Naive thymus-derived CD8-positive, alpha-beta T cell (primary cell): ENCODE results near the gene MUSK. TPM values are rescaled to one million over a fixed set of nuclear protein-coding genes. Genes with fewer than 3 reads are reported as not detected.
A peak's percentile ranks its signal among the peaks of the same experiment; 100 is the strongest.

Experiments
- ATAC-seq, 2 donors: fragments of 150-1000 bp; cut with Tn5 transposase in 1 of 2; sonication (Bioruptor Pico), chemical (Tn5 transposase) in 1 of 2; 1 replicate in 1 of 2; 2 replicates in 1 of 2; pipeline ENCODE4 v1.10.0; 2021; ENCODE audit warnings: mild to moderate bottlenecking in 2 of 2, moderate library complexity in 2 of 2
- POLR2A ChIA-PET: fragments of 350-600 bp; sonication (Branson Sonifier 250); formaldehyde crosslinking; loops from one replicate; lab custom pipeline; 2021; ENCODE audit warnings: antibody characterized with exemption; lab: Charles Lee
- DNase-seq, 10 donors: peaks; one replicate each; pipeline versions ENCODE4 v3.0.0 to v3.0.0-alpha.2; 2020 to 2022
- H3K27ac Mint-ChIP-seq, 10 donors: one replicate each; pipeline ENCODE4 v1.8.0; 2020 to 2022; ENCODE audit warnings: mild to moderate bottlenecking in 10 of 10, mixed read lengths in 10 of 10, moderate library complexity in 4 of 10, inconsistent platforms in 1 of 10
- H3K27me3 Mint-ChIP-seq, 5 donors: one replicate each; pipeline ENCODE4 v1.8.0; 2021 to 2022; ENCODE audit warnings: mixed read lengths in 5 of 5
- H3K36me3 Mint-ChIP-seq, 3 donors: one replicate each; pipeline ENCODE4 v1.8.0; 2020 to 2022; ENCODE audit warnings: mixed read lengths in 3 of 3, mild to moderate bottlenecking in 2 of 3, inconsistent platforms in 1 of 3
- H3K4me1 Mint-ChIP-seq, 4 donors: one replicate each; pipeline ENCODE4 v1.8.0; 2021 to 2022; ENCODE audit warnings: mixed read lengths in 4 of 4
- H3K4me3 Mint-ChIP-seq, 10 donors: one replicate each; pipeline ENCODE4 v1.8.0; 2020 to 2022; ENCODE audit warnings: mild to moderate bottlenecking in 10 of 10, mixed read lengths in 10 of 10, moderate library complexity in 6 of 10, inconsistent platforms in 1 of 10
- H3K9me3 Mint-ChIP-seq, 9 donors: one replicate each; pipeline ENCODE4 v1.8.0; 2020 to 2022; ENCODE audit warnings: mixed read lengths in 9 of 9, mild to moderate bottlenecking in 3 of 9, inconsistent platforms in 1 of 9, moderate library complexity in 1 of 9
- polyA plus RNA-seq, 3 donors: library from polyadenylated mRNA; unstranded; fragments of 300-500 nt; fragmentation: Illumina TruSeq; gene quantifications; one replicate each; pipeline ENCODE4 v1.2.3, GENCODE V29; 2021
- total RNA-seq, 8 experiments: library from RNA in 2 of 8; stranded (reverse) in 2 of 8; gene quantifications; one replicate each; pipeline ENCODE4 v1.2.3 and lab custom pipeline; 2021 to 2026

MUSK gene
- total RNA-seq, result not detected
- polyA plus RNA-seq, result not detected
- 0 reads per million in 6 experiments for total RNA-seq (lab: John Stamatoyannopoulos, UW)

GRCh38 chr9:110668570-110669167 lies at the start of gene MUSK:
MUSK (plus strand) TSS chr9:110668791; CDS start chr9:110668905, 114 bp downstream.
- H3K36me3 Mint-ChIP-seq, result no peaks in the 10 kb centered on the region
- H3K27ac Mint-ChIP-seq, result no peak within 1 kb of the TSS
- POLR2A ChIA-PET, result no interaction called here
- DNase-seq, result no peak
- H3K9me3 Mint-ChIP-seq, result no peaks in the 10 kb centered on the region
- H3K4me1 Mint-ChIP-seq, result no peaks in the 10 kb centered on the region
- no peak for ATAC-seq
- H3K27me3 Mint-ChIP-seq, result peaks cover 0 to 8% (median 2%) of the 10 kb centered on the region in 5 donors
- no peak within 1 kb of the TSS for H3K4me3 Mint-ChIP-seq

DNA sequence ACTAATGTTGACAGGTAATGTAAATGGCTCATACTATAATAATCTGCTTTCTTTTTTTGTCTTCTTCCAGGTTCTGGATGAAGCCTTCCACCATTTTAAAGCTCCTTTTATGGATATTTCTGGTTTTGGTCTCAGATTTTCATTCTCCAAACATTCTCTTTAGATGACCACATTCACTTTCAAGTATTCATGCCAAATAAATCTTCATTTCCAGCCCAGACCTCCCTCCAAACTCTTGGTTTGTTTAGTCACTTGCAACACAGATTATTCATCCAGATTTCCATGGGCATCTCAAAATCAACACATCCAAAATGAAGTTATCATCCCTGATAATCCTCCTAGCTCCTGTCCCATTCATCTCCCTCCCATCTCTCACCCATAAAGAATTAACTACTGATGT lies 48.8 kb upstream of the MUSK start:
- H3K9me3 Mint-ChIP-seq, result peaks cover 0 to 2% (median 0%) of the 10 kb centered on the region in 9 donors

GRCh38 chr9:110620726-110621125 lies 47.9 kb upstream of the MUSK start:
- POLR2A ChIA-PET, result no interaction called here
- ATAC-seq (no peak), DNase-seq (no peak)
- Mint-ChIP-seq H3K27ac (no peak overlapping the region), H3K36me3 (no peaks in the 10 kb centered on the region), H3K4me3 (no peak overlapping the region), H3K27me3 (peaks cover 0 to 2% (median 0%) of the 10 kb centered on the region in 5 donors), H3K4me1 (no peaks in the 10 kb centered on the region), H3K9me3 (peaks cover 0 to 2% (median 0%) of the 10 kb centered on the region in 9 donors)

More for the DNA sequence above, 48.8 kb upstream of the MUSK start:
- H3K4me3 Mint-ChIP-seq, result no peak overlapping the region
- POLR2A ChIA-PET, result no interaction called here
- ATAC-seq (no peak), DNase-seq (no peak)
- H3K36me3 Mint-ChIP-seq, result no peaks in the 10 kb centered on the region
- peaks cover 0 to 2% (median under 1%) of the 10 kb centered on the region in 5 donors for H3K27me3 Mint-ChIP-seq
- no peaks in the 10 kb centered on the region for H3K4me1 Mint-ChIP-seq
- H3K27ac Mint-ChIP-seq, result no peak overlapping the region

- Mint-ChIP-seq H3K9me3 (no peaks in the 10 kb centered on the region), H3K4me1 (no peaks in the 10 kb centered on the region), H3K27ac (no peak overlapping the region), H3K4me3 (no peak overlapping the region), H3K27me3 (peaks cover 0 to 2% (median 0%) of the 10 kb centered on the region in 5 donors), H3K36me3 (no peaks in the 10 kb centered on the region)
- POLR2A ChIA-PET, result no interaction called here
- ATAC-seq (no peak), DNase-seq (no peak)
Observed at GRCh38 chr9:110622368-110622767, 46.2 kb upstream of the MUSK start.

DNA sequence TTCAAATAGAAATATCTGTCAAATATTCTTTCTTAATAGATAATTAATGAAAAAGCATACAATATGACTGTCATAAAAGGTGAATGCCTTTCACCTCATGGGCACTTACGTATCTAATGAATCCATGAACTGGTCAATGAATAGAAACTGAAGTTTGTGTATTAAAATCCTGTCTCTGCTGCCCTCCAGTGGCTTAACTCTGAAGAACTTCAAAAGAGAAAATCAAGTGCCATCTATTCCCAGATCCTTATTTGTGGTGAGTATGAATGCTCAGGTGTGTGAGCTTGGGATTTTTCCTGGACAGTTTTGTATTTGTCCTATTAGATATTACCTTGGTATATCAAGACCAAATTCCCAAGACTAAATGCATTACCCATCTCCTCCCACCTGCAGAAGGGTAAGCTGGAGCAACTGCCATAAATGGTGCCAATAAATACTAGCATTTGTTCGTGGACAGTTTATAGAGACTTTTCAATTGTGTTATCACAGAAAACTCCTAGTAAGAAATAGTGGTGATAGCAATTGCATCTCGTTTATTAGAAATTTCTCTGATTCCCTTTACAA lies 45.0 kb upstream of the MUSK start:
- H3K4me3 Mint-ChIP-seq, result no peak overlapping the region
- H3K36me3 Mint-ChIP-seq, result no peaks in the 10 kb centered on the region
- DNase-seq (peak in 1 of 10 donors; percentile 1), ATAC-seq (no peak)
- H3K4me1 Mint-ChIP-seq, result no peaks in the 10 kb centered on the region
- no peaks in the 10 kb centered on the region for H3K9me3 Mint-ChIP-seq
- H3K27ac Mint-ChIP-seq, result no peak overlapping the region
- peaks cover 0 to 2% (median 0%) of the 10 kb centered on the region in 5 donors for H3K27me3 Mint-ChIP-seq
- POLR2A ChIA-PET, result no interaction called here

GRCh38 chr9:110626101-110626829 lies 42.3 kb upstream of the MUSK start:
- Mint-ChIP-seq H3K4me3 (no peak overlapping the region), H3K4me1 (no peaks in the 10 kb centered on the region), H3K9me3 (peaks cover 0 to 5% (median 0%) of the 10 kb centered on the region in 9 donors), H3K36me3 (no peaks in the 10 kb centered on the region), H3K27ac (no peak overlapping the region), H3K27me3 (no peaks in the 10 kb centered on the region)
- DNase-seq, result no peak
- ATAC-seq, result no peak
- POLR2A ChIA-PET, result no interaction called here

DNA sequence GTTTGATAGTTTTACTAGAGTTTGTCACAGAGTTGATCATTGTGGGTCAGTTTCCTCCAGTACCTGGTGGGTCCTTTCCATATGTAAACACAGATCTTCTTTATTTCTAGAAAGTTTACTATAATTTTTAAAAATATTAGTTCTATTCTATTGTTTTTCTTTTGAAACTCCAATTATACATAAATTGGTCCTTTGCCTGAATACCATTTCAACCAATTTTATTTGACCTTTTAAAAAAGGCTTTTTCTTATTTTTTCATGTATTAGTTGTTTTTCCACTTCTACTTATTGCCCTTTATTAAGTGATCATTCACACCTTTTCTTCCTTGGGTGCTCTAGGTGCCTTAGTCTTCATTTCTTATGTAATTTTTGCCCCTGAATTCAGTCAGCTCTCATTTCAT lies 33.0 kb upstream of the MUSK start:
- no peak for ATAC-seq
- Mint-ChIP-seq H3K9me3 (peaks cover 4 to 32% (median 16%) of the 10 kb centered on the region in 9 donors), H3K4me3 (no peak overlapping the region), H3K36me3 (peaks cover 0 to 19% (median 2%) of the 10 kb centered on the region in 3 donors), H3K4me1 (no peaks in the 10 kb centered on the region), H3K27me3 (no peaks in the 10 kb centered on the region), H3K27ac (no peak overlapping the region)
- DNase-seq, result no peak
- POLR2A ChIA-PET, result no interaction called here

DNA sequence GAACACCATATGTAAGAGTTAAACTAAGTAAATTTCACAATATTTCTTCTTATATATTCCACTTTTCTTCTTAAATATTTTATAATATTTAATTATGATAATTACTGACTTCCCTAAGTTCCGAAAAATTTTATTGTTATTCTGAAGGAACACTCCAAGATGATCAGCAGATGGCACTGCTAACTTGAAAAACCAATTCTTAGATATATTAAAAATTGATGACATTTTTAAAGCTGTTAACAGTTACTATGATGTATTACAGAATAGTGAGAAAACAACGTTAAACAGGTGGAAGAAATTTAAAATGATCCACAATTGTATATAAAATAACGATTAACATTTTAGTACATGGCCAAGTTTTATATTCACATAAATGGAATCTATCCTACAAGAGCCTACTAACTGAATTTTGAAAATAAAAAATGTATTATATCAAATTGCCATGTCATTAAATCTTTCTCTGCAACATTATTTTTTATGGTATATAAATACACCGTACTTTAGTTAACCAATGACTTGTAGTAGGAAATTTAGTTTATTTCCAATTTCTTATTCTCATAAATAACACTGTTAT lies 30.1 kb upstream of the MUSK start:
- Mint-ChIP-seq H3K36me3 (peaks cover 0 to 19% (median 2%) of the 10 kb centered on the region in 3 donors), H3K4me3 (no peak overlapping the region), H3K27me3 (no peaks in the 10 kb centered on the region), H3K9me3 (peaks cover 4 to 32% (median 16%) of the 10 kb centered on the region in 9 donors), H3K4me1 (no peaks in the 10 kb centered on the region), H3K27ac (no peak overlapping the region)
- POLR2A ChIA-PET, result no interaction called here
- DNase-seq (no peak), ATAC-seq (no peak)

DNA sequence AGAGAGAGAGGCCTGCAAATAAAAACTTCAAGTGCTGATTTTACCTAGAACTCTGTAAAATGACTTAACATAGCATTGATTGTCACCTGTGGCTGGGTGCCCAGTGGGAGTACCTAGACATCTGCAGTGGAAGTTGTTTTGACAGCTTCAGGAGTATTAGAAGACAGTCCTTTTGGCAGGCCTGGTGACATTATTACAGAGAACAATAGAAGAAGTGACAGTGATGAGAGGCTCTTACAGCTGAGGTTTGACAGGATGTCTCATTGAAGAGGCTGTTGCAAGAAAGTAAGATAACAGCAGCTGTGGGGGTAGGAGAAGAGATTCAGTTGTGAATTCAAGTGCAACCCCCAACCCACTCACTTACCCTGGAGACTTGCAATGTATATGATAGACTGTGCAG lies 27.9 kb upstream of the MUSK start:
- no peak for ATAC-seq
- peaks cover 0 to 12% (median 0%) of the 10 kb centered on the region in 3 donors for H3K36me3 Mint-ChIP-seq
- no peak for DNase-seq
- H3K9me3 Mint-ChIP-seq, result peaks cover 0 to 14% (median 11%) of the 10 kb centered on the region in 9 donors
- no peak overlapping the region for H3K27ac Mint-ChIP-seq
- H3K27me3 Mint-ChIP-seq, result peaks cover 0 to 3% (median 0%) of the 10 kb centered on the region in 5 donors
- H3K4me1 Mint-ChIP-seq, result no peaks in the 10 kb centered on the region
- no peak overlapping the region for H3K4me3 Mint-ChIP-seq
- POLR2A ChIA-PET, result no interaction called here

DNA sequence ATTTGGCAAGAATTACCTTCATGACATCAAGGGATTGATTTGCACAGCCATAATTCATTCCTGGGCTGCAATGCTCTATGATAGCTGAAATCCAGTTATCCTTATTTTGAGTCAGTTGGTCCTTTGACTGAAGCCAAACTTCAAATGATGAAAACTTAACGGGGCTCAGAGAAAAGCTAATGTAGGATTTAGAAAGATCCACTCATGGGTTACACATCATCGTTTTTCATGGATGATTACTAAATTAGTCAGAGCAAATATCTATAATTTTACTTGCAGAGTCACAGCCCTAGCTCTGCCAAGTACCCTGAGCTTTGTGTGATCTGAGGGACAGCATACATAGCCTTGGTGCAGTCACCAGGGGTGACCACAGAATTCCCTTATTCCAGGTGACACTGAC lies 27.3 kb upstream of the MUSK start:
- ATAC-seq (no peak), DNase-seq (no peak)
- Mint-ChIP-seq H3K36me3 (peaks cover 0 to 7% (median 0%) of the 10 kb centered on the region in 3 donors), H3K4me1 (no peaks in the 10 kb centered on the region), H3K27me3 (peaks cover 0 to 3% (median 0%) of the 10 kb centered on the region in 5 donors), H3K9me3 (peaks cover 0 to 9% (median 6%) of the 10 kb centered on the region in 9 donors), H3K27ac (no peak overlapping the region), H3K4me3 (no peak overlapping the region)
- POLR2A ChIA-PET, result no interaction called here

DNA sequence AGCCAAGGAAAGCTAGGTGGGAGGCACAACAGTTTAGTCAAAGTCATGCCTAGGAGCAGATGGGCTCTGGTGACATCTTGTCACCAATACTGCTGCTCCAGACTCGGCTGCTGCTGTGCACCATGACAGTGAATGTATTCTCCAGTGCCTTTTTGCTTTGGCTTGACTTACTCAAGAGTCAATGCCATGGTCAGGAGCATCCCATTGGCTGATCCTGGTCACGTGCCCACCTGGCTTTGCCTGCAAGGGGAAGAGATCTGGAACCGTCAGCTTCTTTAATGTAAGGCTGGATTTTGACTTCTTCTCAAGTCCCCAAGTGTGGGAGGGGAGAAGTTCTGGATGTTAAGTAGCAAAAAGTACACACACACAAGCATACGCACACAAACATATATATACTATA lies 19.9 kb upstream of the MUSK start:
- POLR2A ChIA-PET, result no interaction called here
- no peaks in the 10 kb centered on the region for H3K36me3 Mint-ChIP-seq
- H3K27ac Mint-ChIP-seq, result no peak overlapping the region
- no peaks in the 10 kb centered on the region for H3K9me3 Mint-ChIP-seq
- no peaks in the 10 kb centered on the region for H3K4me1 Mint-ChIP-seq
- DNase-seq, result no peak
- ATAC-seq, result no peak
- peaks cover 0 to 3% (median 0%) of the 10 kb centered on the region in 5 donors for H3K27me3 Mint-ChIP-seq
- H3K4me3 Mint-ChIP-seq, result no peak overlapping the region

DNA sequence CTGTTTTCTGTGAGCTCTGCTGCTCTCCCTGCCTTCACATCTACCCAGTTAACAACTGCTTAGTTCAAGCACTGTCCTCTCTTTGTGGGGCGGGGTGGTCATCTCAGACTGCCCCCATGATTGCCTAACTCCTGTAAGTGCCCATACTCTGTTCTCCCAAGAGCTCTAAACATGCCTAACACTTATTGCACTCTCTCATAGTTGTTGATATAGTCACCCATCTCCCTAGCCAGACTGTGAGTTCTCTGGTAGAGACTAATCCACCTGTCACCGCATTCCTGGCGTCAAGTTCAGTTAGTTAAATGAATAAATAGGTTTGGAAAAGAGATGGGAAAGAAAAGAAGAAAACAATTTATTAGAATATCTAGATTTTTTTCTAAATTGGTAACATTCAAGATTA lies 18.3 kb upstream of the MUSK start:
- DNase-seq, result no peak
- no peaks in the 10 kb centered on the region for H3K4me1 Mint-ChIP-seq
- no peak for ATAC-seq
- H3K9me3 Mint-ChIP-seq, result no peaks in the 10 kb centered on the region
- no peaks in the 10 kb centered on the region for H3K27me3 Mint-ChIP-seq
- no peak overlapping the region for H3K27ac Mint-ChIP-seq
- no peak overlapping the region for H3K4me3 Mint-ChIP-seq
- POLR2A ChIA-PET, result no interaction called here
- H3K36me3 Mint-ChIP-seq, result no peaks in the 10 kb centered on the region

GRCh38 chr9:110650991-110651411 lies 17.6 kb upstream of the MUSK start:
- ATAC-seq, result no peak
- Mint-ChIP-seq H3K27ac (no peak overlapping the region), H3K36me3 (no peaks in the 10 kb centered on the region), H3K27me3 (no peaks in the 10 kb centered on the region), H3K4me3 (no peak overlapping the region), H3K9me3 (no peaks in the 10 kb centered on the region), H3K4me1 (no peaks in the 10 kb centered on the region)
- POLR2A ChIA-PET, result no interaction called here
- DNase-seq, result no peak
